ENCODE data around the gene TMEM74B.

DNA sequence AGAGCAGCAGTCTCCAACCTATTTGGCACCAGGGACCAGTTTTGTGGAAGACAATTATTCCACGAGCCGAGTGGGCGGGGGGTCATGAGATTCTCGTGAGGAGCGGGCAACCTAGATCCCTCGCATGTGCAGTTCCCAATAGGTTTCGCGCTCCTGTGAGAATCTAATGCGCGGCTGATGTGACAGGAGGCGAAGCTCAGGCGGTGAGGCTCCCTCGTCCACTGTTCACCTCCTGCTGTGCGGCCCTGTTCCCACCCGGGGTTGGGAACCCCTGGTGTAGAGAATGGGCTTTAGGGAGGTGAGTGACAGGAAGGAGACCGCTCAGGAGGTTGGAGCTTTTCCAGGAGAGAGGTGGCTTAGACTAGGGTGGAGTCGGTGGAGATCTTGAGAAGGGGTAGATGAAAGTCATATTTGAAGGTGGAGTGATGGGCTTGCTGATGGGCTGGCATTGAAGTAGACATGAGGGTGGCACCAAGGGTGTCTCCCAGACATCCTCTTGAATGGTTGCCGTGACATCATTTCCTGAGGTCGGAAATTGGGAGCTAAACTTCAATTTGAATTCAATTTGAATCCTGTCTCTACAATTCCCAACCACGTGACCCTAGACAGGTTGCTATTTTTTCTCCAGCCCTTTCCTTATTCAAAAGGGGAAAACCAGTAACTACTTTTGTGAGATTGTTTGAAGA, 39.6 kb upstream of the TMEM74B start:
- TF ChIP-seq, protein P1, sequence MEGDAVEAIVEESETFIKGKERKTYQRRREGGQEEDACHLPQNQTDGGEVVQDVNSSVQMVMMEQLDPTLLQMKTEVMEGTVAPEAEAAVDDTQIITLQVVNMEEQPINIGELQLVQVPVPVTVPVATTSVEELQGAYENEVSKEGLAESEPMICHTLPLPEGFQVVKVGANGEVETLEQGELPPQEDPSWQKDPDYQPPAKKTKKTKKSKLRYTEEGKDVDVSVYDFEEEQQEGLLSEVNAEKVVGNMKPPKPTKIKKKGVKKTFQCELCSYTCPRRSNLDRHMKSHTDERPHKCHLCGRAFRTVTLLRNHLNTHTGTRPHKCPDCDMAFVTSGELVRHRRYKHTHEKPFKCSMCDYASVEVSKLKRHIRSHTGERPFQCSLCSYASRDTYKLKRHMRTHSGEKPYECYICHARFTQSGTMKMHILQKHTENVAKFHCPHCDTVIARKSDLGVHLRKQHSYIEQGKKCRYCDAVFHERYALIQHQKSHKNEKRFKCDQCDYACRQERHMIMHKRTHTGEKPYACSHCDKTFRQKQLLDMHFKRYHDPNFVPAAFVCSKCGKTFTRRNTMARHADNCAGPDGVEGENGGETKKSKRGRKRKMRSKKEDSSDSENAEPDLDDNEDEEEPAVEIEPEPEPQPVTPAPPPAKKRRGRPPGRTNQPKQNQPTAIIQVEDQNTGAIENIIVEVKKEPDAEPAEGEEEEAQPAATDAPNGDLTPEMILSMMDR (conservative IDR thresholded peaks at IDR 0.05; ENCODE audit: low read length) = no peak
- no peak for TF ChIP-seq EZH2phosphoT487 (IDR thresholded peaks at IDR 0.05; ENCODE audit: borderline replicate concordance)

Data from Loucy (cell line).